GM23338 (cell line): ENCODE measurements around the gene NEK8. TPM values are rescaled to one million over a fixed set of nuclear protein-coding genes. Genes with fewer than 3 reads are reported as not detected.

Source experiments
- ATAC-seq: fragments of 200-7000 bp; cut with Tn5 transposase; 3 replicates; pipeline ENCODE4 v1.9.1; 2020
- DNase-seq: peaks from one replicate; pipeline ENCODE4 v3.0.0-alpha.2; 2015; ENCODE audit warnings: low spot score
- H2AFZ ChIP-seq: fragments of 200-600 bp; sonication (generic); 2 replicates; pipeline ENCODE4 v1.8.0; 2016; ENCODE audit warnings: antibody characterized with exemption, mild to moderate bottlenecking, moderate library complexity
- H3F3A ChIP-seq: fragments of 200-600 bp; sonication (generic); replicated peaks from 2 replicates; pipeline ENCODE4 v1.8.0; 2017; ENCODE audit warnings: antibody characterized with exemption, mixed run types, low read depth
- H3K27ac ChIP-seq: fragments of 200-600 bp; sonication (generic); 2 replicates; pipeline ENCODE4 v1.6.1; 2016; ENCODE audit warnings: low read depth
- H3K27me3 ChIP-seq: fragments of 200-600 bp; sonication (generic); 2 replicates; pipeline ENCODE4 v1.8.0; 2016; ENCODE audit warnings: mild to moderate bottlenecking, mixed run types, moderate library complexity; ENCODE audit not compliant: insufficient read depth
- H3K36me3 ChIP-seq: fragments of 200-600 bp; sonication (generic); 2 replicates; pipeline ENCODE4 v1.8.0; 2016; ENCODE audit warnings: mild to moderate bottlenecking; ENCODE audit not compliant: insufficient read depth
- H3K4me1 ChIP-seq: fragments of 200-600 bp; sonication (generic); 2 replicates; pipeline ENCODE4 v1.8.0; 2016; ENCODE audit warnings: mild to moderate bottlenecking, moderate library complexity; ENCODE audit not compliant: insufficient read depth
- H3K4me2 ChIP-seq: fragments of 200-600 bp; sonication (generic); 2 replicates; pipeline ENCODE4 v1.7.1; 2017; ENCODE audit warnings: mixed run types
- H3K4me3 ChIP-seq: fragments of 200-600 bp; sonication (generic); 2 replicates; pipeline ENCODE4 v1.6.1; 2016; ENCODE audit warnings: mixed run types
- H3K79me2 ChIP-seq: fragments of 200-600 bp; sonication (generic); replicated peaks from 2 replicates; pipeline ENCODE4 v1.8.0; 2017; ENCODE audit warnings: mild to moderate bottlenecking; ENCODE audit not compliant: insufficient read depth
- H3K9me2 ChIP-seq: fragments of 200-600 bp; sonication (generic); 2 replicates; pipeline ENCODE4 v1.8.0; 2017; ENCODE audit not compliant: insufficient read depth
- H4K20me1 ChIP-seq: fragments of 200-600 bp; sonication (generic); replicated peaks from 2 replicates; pipeline ENCODE4 v1.8.0; 2017; ENCODE audit warnings: mild to moderate bottlenecking; ENCODE audit not compliant: insufficient read depth
- H3K27ac Mint-ChIP-seq: 2 replicates; pipeline ENCODE4 v1.8.0; 2020; ENCODE audit warnings: inconsistent platforms, mild to moderate bottlenecking, moderate library complexity, mixed read lengths
- H3K27me3 Mint-ChIP-seq: 3 replicates; pipeline ENCODE4 v1.8.0; 2022; ENCODE audit warnings: low read depth, mild to moderate bottlenecking, moderate library complexity, mixed read lengths, inconsistent platforms; ENCODE audit not compliant: insufficient read depth, poor library complexity
- H3K36me3 Mint-ChIP-seq: 3 replicates; pipeline ENCODE4 v1.8.0; 2021; ENCODE audit warnings: low read depth, mild to moderate bottlenecking, inconsistent platforms, moderate library complexity, mixed read lengths
- H3K4me1 Mint-ChIP-seq: 3 replicates; pipeline ENCODE4 v1.8.0; 2020; ENCODE audit warnings: mild to moderate bottlenecking, inconsistent platforms, mixed read lengths
- H3K4me3 Mint-ChIP-seq: 3 replicates; pipeline ENCODE4 v1.8.0; 2021; ENCODE audit warnings: moderate library complexity, mild to moderate bottlenecking, inconsistent platforms, mixed read lengths
- H3K9me3 Mint-ChIP-seq: 3 replicates; pipeline ENCODE4 v1.8.0; 2020; ENCODE audit warnings: moderate library complexity, mild to moderate bottlenecking, inconsistent platforms, mixed read lengths
- CREB1 ChIP-seq: fragments of 250-450 bp; sonication (Bioruptor Pico); IDR thresholded peaks from 2 replicates; pipeline ENCODE4 v1.5.0; 2020; ENCODE audit warnings: low read depth, mild to moderate bottlenecking, moderate library complexity
- EZH2 ChIP-seq: fragments of 200-600 bp; sonication (generic); IDR thresholded peaks from one replicate; pipeline ENCODE4 v1.8.0; 2017; ENCODE audit warnings: antibody characterized with exemption, mild to moderate bottlenecking, low read depth; ENCODE audit not compliant: unreplicated experiment
- EZH2phosphoT487 ChIP-seq: fragments of 200-600 bp; sonication (generic); IDR thresholded peaks from one replicate; pipeline ENCODE4 v1.8.1; 2018; ENCODE audit warnings: antibody characterized with exemption; ENCODE audit not compliant: unreplicated experiment
- JUNB ChIP-seq: IDR thresholded peaks from one replicate; pipeline ENCODE4 v1.6.1; 2016; ENCODE audit warnings: antibody characterized with exemption; ENCODE audit not compliant: unreplicated experiment
- NANOG ChIP-seq: IDR thresholded peaks from 2 replicates; pipeline ENCODE4 v1.6.1; 2016; ENCODE audit warnings: antibody characterized with exemption, borderline replicate concordance
- POLR2AphosphoS5 ChIP-seq: IDR thresholded peaks from 2 replicates; pipeline ENCODE4 v1.6.1; 2016; ENCODE audit warnings: antibody characterized with exemption, low read depth
- STAT1 ChIP-seq: IDR thresholded peaks from one replicate; pipeline ENCODE4 v1.6.1; 2016; ENCODE audit warnings: antibody characterized with exemption; ENCODE audit not compliant: unreplicated experiment
- ZNF114 ChIP-seq: fragments of 250-450 bp; sonication (Bioruptor Pico); IDR thresholded peaks from 2 replicates; pipeline ENCODE4 v1.5.0; 2020; ENCODE audit warnings: mild to moderate bottlenecking, moderate library complexity
- polyA plus RNA-seq: library from polyadenylated mRNA; unstranded; fragments of >200 nt; fragmentation: Nextera tagmentation; extraction: Ambion mirVana; gene quantifications from 2 replicates; pipeline ENCODE4 v1.2.1, GENCODE V29; 2016
- total RNA-seq: library from RNA; depleted of rRNA; stranded (reverse); fragments of >200 nt; shearing (Covaris generic); gene quantifications from 2 replicates; pipeline ENCODE4 v1.2.3, GENCODE V29; 2014
- TF ChIP-seq, protein P1 (sequence below), 2 experiments: fragments of 200-600 bp in 1 of 2; sonication (generic) in 1 of 2; conservative IDR thresholded peaks; 2 replicates each; pipeline versions ENCODE4 v1.5.1 to v1.6.1; 2016 to 2017; ENCODE audit warnings: antibody characterized with exemption in 2 of 2, low read depth in 2 of 2, mild to moderate bottlenecking in 2 of 2, moderate library complexity in 1 of 2
- TF ChIP-seq, protein P2 (sequence below): fragments of 250-450 bp; sonication (Bioruptor Pico); IDR thresholded peaks from 2 replicates; pipeline ENCODE4 v1.5.0; 2020; ENCODE audit warnings: mild to moderate bottlenecking, moderate library complexity
- TF ChIP-seq, protein P3 (sequence below): IDR thresholded peaks from 2 replicates; pipeline ENCODE4 v1.6.1; 2016; ENCODE audit warnings: antibody characterized with exemption

The NEK8 gene
- total and polyA plus RNA-seq, 2 experiments from 2014 or later: 10.0 to 14.9 TPM

DNA sequence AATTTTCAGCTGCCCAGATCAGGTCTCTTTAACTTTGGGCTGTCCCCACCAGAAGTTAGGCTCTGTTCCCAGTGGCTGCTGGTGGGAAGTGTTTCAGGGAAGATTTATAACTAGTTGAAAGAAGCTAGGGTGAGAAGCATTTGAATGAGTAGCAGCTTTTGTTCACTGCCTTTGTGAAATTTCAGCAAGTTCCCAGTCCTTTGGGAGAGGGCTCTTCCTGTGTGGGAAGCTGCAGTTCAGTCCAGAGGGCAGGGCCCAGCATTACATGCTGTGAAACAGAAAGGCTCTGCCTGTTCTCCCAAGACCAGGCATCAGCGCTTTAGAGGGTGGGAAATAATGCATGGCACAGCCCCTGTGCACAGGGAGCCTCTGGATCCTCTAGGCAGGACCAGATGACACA, 34.7 kb upstream of the NEK8 start:
- H3K27ac Mint-ChIP-seq: no peak overlapping the region
- no peaks in the 10 kb centered on the region for H3K27me3 ChIP-seq
- TF ChIP-seq POLR2AphosphoS5: no peak
- no peak for TF ChIP-seq JUNB
- no peak for TF ChIP-seq ZNF114 (CRISPR knock-in tag)
- no peak for TF ChIP-seq CREB1 (CRISPR knock-in tag)
- TF ChIP-seq EZH2phosphoT487: no peak
- TF ChIP-seq, protein P1, sequence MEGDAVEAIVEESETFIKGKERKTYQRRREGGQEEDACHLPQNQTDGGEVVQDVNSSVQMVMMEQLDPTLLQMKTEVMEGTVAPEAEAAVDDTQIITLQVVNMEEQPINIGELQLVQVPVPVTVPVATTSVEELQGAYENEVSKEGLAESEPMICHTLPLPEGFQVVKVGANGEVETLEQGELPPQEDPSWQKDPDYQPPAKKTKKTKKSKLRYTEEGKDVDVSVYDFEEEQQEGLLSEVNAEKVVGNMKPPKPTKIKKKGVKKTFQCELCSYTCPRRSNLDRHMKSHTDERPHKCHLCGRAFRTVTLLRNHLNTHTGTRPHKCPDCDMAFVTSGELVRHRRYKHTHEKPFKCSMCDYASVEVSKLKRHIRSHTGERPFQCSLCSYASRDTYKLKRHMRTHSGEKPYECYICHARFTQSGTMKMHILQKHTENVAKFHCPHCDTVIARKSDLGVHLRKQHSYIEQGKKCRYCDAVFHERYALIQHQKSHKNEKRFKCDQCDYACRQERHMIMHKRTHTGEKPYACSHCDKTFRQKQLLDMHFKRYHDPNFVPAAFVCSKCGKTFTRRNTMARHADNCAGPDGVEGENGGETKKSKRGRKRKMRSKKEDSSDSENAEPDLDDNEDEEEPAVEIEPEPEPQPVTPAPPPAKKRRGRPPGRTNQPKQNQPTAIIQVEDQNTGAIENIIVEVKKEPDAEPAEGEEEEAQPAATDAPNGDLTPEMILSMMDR (conservative IDR thresholded peaks at IDR 0.05; ENCODE audit: low read depth in 2 of 2): no peak
- TF ChIP-seq, protein P2, sequence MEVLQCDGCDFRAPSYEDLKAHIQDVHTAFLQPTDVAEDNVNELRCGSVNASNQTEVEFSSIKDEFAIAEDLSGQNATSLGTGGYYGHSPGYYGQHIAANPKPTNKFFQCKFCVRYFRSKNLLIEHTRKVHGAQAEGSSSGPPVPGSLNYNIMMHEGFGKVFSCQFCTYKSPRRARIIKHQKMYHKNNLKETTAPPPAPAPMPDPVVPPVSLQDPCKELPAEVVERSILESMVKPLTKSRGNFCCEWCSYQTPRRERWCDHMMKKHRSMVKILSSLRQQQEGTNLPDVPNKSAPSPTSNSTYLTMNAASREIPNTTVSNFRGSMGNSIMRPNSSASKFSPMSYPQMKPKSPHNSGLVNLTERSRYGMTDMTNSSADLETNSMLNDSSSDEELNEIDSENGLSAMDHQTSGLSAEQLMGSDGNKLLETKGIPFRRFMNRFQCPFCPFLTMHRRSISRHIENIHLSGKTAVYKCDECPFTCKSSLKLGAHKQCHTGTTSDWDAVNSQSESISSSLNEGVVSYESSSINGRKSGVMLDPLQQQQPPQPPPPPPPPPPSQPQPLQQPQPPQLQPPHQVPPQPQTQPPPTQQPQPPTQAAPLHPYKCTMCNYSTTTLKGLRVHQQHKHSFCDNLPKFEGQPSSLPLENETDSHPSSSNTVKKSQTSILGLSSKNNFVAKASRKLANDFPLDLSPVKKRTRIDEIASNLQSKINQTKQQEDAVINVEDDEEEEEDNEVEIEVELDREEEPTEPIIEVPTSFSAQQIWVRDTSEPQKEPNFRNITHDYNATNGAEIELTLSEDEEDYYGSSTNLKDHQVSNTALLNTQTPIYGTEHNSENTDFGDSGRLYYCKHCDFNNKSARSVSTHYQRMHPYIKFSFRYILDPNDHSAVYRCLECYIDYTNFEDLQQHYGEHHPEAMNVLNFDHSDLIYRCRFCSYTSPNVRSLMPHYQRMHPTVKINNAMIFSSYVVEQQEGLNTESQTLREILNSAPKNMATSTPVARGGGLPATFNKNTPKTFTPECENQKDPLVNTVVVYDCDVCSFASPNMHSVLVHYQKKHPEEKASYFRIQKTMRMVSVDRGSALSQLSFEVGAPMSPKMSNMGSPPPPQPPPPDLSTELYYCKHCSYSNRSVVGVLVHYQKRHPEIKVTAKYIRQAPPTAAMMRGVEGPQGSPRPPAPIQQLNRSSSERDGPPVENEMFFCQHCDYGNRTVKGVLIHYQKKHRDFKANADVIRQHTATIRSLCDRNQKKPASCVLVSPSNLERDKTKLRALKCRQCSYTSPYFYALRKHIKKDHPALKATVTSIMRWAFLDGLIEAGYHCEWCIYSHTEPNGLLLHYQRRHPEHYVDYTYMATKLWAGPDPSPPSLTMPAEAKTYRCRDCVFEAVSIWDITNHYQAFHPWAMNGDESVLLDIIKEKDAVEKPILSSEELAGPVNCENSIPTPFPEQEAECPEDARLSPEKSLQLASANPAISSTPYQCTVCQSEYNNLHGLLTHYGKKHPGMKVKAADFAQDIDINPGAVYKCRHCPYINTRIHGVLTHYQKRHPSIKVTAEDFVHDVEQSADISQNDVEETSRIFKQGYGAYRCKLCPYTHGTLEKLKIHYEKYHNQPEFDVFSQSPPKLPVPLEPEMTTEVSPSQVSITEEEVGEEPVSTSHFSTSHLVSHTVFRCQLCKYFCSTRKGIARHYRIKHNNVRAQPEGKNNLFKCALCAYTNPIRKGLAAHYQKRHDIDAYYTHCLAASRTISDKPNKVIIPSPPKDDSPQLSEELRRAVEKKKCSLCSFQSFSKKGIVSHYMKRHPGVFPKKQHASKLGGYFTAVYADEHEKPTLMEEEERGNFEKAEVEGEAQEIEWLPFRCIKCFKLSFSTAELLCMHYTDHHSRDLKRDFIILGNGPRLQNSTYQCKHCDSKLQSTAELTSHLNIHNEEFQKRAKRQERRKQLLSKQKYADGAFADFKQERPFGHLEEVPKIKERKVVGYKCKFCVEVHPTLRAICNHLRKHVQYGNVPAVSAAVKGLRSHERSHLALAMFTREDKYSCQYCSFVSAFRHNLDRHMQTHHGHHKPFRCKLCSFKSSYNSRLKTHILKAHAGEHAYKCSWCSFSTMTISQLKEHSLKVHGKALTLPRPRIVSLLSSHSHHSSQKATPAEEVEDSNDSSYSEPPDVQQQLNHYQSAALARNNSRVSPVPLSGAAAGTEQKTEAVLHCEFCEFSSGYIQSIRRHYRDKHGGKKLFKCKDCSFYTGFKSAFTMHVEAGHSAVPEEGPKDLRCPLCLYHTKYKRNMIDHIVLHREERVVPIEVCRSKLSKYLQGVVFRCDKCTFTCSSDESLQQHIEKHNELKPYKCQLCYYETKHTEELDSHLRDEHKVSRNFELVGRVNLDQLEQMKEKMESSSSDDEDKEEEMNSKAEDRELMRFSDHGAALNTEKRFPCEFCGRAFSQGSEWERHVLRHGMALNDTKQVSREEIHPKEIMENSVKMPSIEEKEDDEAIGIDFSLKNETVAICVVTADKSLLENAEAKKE (CRISPR knock-in tag): no peak
- TF ChIP-seq NANOG: no peak
- TF ChIP-seq, protein P3, sequence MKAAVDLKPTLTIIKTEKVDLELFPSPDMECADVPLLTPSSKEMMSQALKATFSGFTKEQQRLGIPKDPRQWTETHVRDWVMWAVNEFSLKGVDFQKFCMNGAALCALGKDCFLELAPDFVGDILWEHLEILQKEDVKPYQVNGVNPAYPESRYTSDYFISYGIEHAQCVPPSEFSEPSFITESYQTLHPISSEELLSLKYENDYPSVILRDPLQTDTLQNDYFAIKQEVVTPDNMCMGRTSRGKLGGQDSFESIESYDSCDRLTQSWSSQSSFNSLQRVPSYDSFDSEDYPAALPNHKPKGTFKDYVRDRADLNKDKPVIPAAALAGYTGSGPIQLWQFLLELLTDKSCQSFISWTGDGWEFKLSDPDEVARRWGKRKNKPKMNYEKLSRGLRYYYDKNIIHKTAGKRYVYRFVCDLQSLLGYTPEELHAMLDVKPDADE: no peak
- TF ChIP-seq STAT1: no peak
- TF ChIP-seq EZH2: no peak
- DNase-seq: no peak
- H2AFZ ChIP-seq: no peak overlapping the region
- H3K4me1 Mint-ChIP-seq: no peaks in the 10 kb centered on the region
- no peak overlapping the region for H3K4me3 Mint-ChIP-seq
- H3K79me2 ChIP-seq: no peaks in the 10 kb centered on the region
- peaks cover 99% of the 10 kb centered on the region for H3K36me3 Mint-ChIP-seq
- H3K4me2 ChIP-seq: no peak overlapping the region
- H4K20me1 ChIP-seq: peaks cover 6% of the 10 kb centered on the region
- no peaks in the 10 kb centered on the region for H3K9me3 Mint-ChIP-seq
- peaks cover 2% of the 10 kb centered on the region for H3K27me3 Mint-ChIP-seq
- H3K4me1 ChIP-seq: no peaks in the 10 kb centered on the region
- no peak overlapping the region for H3K4me3 ChIP-seq
- ATAC-seq: no peak
- H3K27ac ChIP-seq: no peak overlapping the region
- 0 out of 2 replicates have a peak, but pooled peaks cover 5% of the 10 kb centered on the region for H3F3A ChIP-seq
- H3K36me3 ChIP-seq: peaks cover 57% of the 10 kb centered on the region
- no peaks in the 10 kb centered on the region for H3K9me2 ChIP-seq
